ENCODE data around the gene ACVR1C.

DNA sequence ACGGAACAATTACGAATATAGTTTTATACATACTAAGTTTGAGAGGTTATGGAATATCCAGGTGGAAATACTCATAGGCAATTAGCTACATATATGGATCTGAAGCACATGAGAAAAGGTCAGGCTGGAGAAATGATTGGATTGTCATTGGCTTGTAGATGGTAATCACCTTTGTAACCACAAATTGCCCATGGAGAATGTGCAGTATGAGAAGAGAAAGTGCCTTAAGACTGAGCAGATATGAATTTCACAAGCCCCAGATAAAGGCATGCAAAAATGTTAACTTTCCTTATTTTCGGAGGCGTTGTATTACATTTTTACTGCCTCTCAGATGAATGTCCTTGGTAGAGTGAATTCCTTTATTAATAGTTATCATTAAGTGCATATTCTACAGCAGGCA, 33.1 kb upstream of the ACVR1C start:
- TF ChIP-seq POLR2AphosphoS5 (IDR thresholded peaks at IDR 0.05; ENCODE audit: borderline replicate concordance, low read depth, low read length) = no peak
- no peak for TF ChIP-seq EZH2 (IDR thresholded peaks at IDR 0.05)
- no peak for TF ChIP-seq FOXP2 (optimal IDR thresholded peaks at IDR 0.05; ENCODE audit: control extremely low read depth, extremely low read length, insufficient read depth)

Measured in SK-N-MC (cell line).